HT1080 (cell line): ENCODE data around the gene ARHGEF1. TPM values are rescaled to one million over a fixed set of nuclear protein-coding genes. Genes with fewer than 3 reads are reported as not detected.
"Not testable (repeated sequence)": the region's sequence is repeated elsewhere in the genome, so short reads cannot be mapped to it uniquely, and the experiment has no call there.

Source experiments
- DNase-seq: peaks from one replicate; pipeline ENCODE4 v3.0.0-alpha.2; 2015; ENCODE audit warnings: low read depth
- total RNA-seq: library from RNA; depleted of rRNA; stranded (reverse); fragments of >200 nt; shearing (Covaris generic); gene quantifications from 2 replicates; pipeline ENCODE4 v1.2.3, GENCODE V29; 2014

ARHGEF1 gene
- total RNA-seq, 1 experiment from 2014 or later: 100 TPM

DNA sequence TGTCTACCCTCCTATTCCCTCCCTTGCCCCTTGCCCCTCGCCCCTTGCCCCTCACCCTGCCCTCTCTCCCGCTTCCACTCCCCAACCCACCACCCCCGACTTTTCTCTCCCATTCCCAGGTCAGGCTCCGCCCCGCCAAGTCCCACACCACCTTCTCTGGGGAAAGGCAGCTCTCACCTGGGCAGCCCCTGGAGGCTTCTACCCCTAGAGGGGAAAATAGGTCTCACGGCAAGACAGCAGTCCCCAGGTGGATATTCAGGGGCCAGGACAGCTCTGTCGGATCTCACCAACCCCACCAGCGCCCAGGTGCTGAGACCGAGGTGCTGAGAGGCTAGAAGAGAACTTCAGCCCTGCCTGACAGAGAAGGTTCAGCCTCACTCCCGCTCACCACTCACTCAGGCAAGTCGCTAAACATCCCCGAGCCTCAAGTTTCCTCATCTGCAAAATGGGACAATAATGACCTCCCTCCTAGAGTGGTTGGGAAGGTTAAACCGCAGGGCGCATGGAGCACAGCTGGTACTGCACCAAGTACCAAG lies 46.6 kb downstream of the ARHGEF1 start:
- no peak for DNase-seq

DNA sequence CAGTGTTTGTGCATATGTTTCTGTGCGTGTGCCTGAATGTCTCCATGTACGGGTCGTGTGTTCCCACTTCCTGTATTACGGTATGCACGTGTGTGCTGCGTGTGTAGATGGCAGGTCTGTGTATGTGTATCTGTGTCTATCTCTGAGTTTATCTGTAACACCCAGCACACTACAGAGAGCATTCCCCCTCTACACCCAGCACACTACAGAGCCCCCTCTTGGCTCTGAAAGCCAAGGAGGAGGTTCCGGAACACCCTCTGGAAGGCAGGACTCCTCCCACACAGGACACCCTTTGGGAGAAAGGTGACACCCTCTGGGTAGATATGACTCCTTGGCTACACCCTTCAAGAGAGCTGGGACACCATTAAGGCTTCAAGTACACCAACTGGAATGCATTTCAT lies 47.3 kb downstream of the ARHGEF1 start:
- DNase-seq: no peak

DNA sequence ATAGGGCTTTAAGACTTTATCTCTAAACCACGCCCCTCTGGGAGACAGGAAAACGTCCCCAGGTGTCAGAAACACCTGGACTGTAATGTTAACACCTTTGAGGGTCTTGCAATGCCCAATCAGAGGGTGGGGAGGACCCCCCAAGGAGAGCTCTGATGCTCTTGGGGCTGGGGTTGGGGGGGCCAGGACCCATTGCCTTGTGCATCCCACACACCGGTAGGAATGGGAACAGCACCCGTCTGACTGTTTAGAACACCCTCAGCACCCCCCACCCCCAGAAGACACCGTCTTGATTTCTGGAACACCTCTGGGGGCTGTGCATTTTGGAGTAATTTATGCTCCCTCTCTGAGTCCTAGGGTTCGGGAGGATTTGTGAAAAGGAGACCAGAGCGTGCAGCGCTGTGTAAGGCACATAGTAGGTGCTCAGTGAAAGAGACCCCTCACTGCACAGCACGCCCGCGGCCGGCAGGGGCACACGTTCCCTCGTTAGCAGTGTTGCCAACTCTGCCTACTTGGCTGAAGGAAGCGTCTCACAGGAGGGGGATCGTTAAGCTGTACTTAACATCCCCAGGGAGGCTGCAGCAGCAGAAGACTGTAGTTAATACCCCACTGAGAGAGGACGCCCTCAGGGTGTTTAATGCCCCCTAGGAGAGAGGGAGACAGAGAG lies 48.1 kb downstream of the ARHGEF1 start:
- DNase-seq: no peak

DNA sequence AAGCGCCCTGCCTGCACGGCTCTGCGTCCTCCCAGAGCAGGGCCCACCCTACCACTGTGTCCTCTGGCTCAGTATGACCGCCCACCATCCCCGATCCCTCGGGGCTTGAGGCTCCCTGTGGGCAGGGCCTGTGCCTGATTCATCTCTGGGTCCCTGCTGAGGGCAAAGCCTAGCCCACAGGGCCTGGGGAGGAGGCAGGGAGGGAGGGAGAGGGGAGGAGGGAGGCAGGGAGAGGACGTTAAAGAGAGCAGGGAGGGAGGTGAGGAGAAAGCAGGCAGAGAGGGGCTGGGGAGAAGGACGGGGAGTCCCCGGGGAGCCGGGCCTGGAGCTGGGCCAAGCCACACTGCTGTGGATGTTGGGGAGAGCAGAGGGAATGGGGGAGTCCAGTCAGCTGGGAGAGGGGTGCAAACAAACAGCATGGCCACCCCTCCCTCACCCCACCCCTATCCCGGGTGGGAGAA lies 49.3 kb downstream of the ARHGEF1 start:
- DNase-seq: no peak

DNA sequence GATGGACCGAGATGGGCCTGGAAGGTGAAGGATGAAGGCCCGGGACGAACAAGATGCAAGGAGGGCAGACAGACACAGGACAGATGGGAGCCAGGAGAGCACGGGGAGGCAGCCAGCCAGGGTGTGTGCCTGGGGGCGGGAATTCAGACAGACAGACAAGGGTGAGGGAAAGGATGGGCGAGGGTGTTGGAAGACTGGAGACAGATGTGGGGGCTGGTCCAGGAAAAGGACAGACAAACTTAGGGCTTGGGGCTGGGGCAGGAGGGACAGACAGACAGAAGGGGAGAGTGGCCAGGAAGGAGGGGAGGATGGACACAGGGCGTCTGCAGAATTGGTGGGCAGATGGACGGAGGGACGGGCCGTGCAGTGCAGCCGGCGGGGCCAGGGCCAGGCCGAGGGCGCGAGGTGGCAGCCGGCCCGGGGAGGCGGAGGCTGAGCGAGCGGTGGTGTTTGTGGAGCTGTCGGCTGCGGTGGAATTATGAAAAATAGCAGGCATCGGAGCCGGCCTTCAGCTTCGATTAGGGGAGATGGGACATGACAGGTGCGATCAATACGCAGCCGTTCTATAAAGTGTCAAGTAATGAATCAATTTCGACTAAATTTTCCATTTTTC lies 49.8 kb downstream of the ARHGEF1 start:
- DNase-seq: no peak

DNA sequence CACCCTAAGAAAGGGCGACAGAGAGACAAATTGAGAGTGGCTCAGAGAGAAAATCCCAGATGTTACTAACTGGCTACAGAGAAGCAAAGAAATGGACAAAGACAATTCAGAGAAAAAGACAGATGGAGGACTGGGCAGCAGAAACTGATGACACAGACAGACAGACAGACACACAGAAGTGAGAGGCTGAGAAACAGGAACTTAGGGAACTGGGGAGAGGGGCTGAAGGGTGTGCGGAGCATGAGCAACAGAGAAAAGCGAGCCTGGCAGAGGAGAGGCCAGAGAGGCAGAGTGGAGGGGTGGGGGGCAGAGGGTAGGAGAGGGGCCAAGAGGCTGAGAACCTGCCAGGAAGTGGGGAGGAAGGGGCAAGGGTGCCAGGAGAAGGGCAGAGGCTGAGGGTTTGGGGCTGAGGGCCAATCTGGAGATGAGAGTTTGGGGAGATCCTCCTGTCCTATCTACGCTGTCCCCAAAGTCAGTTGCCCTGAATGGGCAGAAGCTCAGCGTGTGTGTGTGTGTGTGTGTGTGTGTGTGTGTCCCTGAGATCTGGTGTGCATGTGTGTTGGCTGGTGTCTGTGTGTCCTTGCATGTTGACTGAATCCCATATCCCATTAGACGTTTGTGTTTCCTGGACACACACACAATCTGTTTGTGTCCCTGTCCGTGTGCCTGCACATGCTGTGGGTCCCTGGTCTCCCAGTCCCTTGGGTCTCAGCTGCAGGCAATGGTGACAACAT lies 50.9 kb downstream of the ARHGEF1 start:
- DNase-seq: no peak

DNA sequence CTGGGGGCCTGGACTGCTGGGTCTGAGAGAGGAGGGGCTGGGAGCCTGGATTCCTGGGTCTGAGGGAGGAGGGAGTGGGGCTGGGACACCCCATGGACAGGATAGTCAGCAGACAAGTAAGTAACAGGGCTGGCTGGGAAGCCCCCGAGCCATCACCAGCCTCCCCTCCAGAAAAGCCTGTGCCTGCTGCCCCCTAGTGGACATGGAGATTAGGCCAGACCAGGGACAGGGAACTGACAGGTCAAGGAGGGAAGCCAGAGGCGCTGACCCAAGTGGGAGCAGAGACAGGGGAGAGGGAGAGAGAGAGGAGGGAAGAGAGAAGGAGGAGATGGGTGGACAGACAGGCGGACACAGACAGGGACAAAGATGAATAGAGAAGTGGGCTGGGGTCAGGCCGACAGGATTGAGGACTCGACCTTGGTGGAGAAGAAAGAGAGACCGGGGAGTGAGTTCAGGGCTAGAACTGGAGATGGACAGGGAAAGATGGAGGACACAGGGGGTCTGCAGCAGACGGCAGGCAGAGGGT lies 51.9 kb downstream of the ARHGEF1 start:
- DNase-seq: peak; percentile 57

DNA sequence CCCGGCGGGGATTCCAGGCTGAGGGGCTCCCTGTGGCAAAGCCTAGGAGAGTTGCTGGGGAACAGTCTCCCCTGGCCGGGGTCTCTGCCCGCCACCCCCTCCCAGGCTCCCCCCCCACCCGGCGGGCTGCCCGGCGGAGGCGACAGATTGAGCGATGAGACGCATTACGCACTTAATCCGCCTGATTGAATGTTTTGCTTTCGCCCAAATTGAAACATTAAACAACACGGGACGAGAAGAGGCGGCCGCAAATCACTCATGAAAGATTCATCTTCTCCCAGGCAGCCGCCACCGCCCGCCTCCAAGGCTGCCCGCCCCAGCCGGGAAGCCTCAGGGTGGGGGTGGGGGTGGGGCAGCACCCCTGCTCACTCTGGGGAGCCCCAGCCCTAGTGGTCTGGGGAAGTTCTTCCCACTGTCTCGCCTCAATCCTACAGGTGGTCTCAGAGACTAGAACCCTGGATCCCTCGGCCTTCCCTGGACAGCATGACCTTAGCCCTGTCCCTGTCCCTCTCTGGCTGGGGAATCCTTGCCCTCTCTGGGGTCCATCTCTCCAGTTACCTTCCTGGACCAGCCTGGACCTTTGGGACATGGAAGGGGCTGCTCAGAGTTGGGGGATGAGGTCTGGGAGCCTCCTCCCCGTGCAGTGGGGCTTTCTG lies 52.9 kb downstream of the ARHGEF1 start:
- no peak for DNase-seq

DNA sequence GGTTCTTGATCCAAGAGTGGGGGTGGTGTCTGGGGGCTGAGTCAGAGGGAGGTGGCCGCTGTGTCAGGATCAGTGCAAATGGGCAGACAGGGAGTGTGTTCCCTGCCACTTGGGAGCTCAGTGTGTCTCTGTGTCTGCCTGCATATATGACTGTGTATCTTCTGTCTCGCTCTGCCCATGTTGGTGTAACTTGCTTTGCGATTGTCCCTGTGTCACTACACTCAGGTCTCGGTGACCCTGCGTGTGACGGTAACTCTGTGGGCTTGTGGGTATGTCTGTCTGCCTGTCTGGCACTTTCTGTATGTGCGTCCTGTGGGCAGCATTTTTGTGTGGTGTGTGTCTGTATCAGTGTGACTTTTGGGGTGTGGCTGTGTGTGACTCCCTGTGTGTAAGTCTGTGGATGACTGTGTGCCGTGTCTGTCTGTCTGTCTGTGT lies 53.4 kb downstream of the ARHGEF1 start:
- peak; percentile 39 for DNase-seq

DNA sequence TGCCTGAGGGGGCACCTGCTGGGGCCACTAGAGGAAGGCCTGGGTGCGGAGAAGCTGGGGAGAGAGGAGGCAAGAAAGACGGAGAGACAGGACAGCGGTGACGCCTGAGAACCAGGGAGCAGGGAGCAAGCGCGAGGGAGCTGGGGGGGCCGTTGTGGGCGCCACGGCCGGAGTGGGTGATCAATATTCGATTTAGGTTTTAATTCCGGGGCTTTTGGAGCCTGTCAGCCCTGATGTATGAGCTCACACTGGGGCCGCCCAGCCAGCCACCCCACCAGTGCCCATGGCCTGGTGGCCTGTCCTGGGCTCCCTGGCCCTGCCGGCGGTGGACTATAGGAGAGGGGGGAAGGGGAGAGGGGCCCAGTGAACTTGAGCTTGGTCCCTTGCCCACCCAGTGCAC lies 54.0 kb downstream of the ARHGEF1 start:
- DNase-seq: no peak

DNA sequence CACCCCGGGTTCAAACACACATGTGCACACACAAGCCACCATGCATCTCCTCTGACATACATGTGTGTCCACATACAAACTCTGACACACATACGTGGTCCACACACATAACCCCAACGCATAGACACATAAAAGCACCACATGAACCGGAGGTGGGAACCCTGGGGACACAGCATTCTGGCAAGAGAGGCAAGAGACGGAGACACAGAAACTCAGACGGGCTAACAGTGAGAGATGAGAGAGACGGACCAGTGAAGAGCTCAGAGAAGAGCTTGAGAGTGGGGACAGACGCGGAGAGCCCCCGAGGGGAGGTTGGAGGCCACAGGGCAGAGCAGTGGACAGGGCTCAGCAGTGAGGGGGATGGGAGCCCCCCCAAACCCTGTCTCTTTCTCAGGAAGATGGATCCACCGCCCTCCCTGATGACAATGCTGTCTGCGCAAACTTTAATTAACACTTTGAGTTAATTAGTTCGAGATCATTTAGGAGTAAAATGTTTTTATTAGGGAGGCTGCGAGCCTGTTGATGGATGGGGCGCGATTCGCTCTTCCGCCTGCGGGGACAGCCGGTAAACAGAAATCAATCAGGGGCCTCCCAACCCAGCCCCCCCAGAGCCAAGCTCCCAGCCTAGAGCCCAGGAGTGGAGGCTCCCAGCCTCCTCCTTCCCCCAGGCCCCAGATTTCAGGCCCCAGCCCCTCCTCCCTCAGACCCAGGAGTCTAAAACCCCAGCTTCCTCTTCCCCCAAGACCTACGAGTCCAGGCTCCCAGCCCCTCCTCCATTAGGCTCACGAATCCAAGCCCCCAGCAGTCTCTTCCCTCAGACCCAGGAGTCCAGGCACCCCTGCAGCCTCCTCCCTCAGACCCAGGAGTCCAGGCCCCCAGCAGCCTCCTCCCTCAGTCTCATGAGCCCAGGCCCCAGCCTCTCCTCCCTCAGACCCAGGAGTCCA lies 54.8 kb downstream of the ARHGEF1 start:
- DNase-seq: no peak

DNA sequence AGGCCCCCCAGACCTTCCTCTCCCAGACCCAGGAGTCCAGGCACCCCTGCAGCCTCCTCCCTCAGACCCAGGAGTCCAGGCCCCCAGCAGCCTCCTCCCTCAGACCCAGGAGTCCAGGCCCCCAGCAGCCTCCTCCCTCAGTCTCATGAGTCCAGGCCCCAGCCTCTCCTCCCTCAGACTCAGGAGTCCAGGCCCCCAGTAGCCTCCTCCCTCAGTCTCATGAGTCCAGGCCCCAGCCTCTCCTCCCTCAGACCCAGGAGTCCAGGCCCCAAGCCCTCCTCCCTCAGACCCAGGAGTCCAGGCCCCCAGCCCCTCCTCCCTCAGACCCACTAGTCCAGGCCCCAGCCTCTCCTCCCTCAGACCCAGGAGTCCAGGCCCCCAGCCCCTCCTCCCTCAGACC lies 56.2 kb downstream of the ARHGEF1 start:
- not testable (repeated sequence) for DNase-seq

DNA sequence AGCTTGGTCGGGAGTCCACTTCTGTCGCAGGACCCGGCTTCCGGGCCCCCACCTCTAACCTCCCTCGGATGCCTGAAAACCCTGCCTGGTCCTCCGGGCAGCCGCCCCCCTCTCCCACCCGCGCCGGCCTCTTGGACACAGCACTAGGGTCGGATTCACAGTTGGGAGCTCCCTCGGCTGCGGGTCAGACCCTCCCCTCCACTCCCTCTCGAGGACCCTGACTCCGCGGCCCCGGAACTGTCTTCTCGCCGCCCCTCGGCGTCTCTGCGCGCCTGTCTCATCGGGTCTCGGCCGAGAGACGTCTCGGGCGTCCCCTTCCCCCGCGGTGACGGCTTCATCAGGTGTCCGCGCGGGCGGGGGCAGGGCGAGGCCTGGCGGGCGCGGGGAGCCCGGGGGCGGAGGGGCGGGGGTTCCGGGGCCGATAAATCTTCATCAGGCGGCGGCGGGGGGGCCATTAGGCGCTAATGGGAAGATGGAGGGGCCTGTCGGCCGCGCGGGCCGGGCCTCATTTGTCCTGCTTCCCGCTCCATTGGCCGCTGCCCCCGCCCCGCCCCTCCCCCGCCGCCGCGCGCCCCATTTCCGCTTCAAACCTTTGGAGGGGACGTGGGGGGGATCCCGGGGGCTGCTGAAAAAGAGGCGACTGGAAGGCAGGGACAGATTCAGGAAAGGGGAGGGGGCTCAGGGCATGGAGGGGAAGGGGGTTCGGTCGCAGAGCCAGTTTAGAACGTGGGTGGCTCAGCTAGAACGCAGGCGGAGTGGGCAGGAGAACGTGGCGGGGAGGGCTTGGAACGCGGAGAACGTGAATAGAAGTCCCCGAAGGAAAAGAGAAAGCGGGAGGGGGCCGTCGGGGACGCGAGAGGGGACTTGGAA lies 57.1 kb downstream of the ARHGEF1 start:
- peak; percentile 31 for DNase-seq

DNA sequence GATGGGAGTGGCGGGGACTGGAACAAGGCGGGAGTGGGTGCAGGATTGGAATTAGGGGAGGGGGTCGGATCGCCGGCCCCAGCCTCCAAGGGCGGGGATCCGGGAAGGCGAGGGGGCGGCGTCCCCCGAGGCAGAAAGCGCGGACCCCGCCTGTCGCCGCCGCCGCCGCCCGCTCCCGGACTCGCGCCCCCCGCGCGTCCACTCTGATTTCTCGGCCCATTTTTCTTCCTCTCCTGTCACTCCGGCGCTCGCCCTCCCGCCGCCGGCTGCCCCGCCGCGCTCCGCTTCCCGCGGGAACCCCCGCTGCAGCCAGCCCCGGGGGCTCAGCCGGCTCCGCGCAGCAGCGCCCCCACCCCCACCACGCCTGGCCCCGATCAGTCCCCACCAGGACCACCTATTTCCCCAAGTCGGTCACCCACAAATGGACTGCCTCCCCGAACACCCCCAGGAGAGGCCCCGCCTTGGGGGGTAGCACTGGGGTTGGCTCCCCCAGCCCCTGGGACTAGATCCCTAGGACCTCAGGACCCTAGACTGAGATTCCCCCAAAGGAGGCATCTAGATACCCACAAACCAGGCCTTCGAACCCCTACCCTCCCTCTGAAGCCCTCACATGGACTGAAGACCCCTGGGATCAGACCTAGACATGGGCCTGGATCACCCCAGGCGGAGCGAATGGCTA lies 57.9 kb downstream of the ARHGEF1 start:
- no peak for DNase-seq

DNA sequence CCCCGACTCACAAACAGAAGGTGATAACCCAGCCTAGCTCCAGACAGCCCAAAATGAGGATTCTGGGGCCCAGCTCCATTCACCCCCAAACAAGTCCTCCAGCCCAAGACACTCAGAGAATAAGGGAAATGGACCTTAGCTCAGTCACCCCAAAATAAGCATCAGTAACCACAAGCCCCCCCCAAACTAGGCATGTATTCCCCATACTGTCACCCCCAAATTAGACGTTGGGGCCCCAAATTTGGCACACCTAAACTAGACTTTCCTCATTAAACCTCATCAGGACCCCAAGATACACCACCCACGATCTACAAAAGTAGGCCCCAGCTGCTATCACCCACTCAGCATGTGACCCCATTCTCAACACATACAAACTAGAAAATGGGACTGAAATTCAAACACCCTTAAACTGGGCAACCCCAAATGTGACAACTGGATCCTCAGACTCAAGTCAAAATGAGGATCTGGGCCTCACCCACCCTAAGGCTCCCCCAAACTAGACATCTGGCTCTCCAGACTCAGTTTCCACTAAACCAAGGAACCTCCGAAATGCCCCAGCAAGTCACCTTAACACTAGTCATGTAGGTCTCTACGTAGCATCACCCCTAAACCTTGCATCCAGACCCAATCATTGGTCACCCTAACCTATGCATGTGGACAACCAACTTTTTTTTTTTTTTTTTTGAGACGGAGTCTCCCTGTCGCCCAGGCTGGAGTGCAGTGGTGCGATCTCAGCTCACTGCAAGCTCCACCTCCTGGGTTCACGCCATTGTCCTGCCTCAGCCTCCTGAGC lies 58.6 kb downstream of the ARHGEF1 start:
- no peak for DNase-seq

DNA sequence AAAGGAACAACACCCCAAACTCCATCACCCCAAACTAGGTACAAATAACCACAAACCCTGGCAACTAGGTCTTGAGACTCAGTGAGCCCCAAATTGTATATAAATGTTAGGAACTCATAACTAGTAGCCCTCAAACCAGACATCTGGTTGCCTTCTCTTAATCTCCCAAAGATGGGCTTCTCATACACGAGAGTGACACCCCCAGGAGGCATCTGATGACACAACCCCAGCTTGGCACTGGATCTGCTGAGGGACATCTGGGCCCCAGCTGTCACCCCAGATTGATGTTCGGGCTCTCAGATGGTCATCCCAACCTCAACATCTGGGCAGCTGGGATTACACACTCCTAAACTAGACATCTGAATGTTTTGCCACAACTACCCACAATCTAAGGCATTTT lies 61.4 kb downstream of the ARHGEF1 start:
- no peak for DNase-seq

DNA sequence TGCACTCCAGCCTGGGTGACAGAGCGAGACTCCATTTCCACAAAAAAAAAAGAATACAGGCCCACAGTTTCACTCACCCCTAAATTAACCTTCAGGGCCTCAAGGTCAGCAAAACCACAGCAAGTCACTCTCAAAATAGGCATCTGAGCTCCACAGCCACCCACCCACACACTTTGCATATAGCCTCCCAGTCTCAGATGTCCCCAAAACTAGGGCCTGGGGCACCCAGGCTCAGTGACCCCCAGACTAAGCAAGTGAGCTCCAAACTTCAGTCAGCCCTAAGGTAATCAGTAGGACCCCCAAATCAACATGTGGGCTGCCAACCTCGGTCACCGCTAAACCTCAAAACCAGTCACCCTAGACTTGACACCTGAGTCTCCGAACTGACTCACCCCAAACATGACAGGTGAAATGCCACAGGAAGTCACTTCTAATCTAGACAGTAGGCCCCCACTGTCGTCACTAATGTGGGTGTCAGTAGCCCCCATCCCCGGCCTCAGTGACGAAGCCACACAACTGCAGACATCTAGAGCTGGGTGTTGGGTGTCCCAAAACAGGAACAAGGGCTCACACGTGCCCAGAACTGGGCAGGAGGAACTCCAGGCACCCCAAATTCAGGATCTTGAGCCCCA lies 62.3 kb downstream of the ARHGEF1 start:
- DNase-seq: no peak
